ENCODE results near the gene ASCC3.

GRCh38 chr6:100473182-100473581 lies 407.9 kb downstream of the ASCC3 start:
- no peak for TF ChIP-seq YY1 (IDR thresholded peaks at IDR 0.05; ENCODE audit: insufficient read depth, insufficient read length)
- TF ChIP-seq SUZ12 (IDR thresholded peaks at IDR 0.05; ENCODE audit: extremely low read depth, insufficient read depth, insufficient read length) = no peak
- no peak for TF ChIP-seq ZNF274 (IDR thresholded peaks at IDR 0.05; ENCODE audit: low read depth, low read length)
